Astrocyte of the cerebellum (primary cell): ENCODE measurements around the gene NEMP2.

Experiments
- DNase-seq: peaks from one replicate; pipeline ENCODE4 v3.0.0-alpha.2; 2011; ENCODE audit warnings: low read depth
- H3K4me3 ChIP-seq: 2 replicates; pipeline ENCODE4 v1.5.1; 2011; ENCODE audit warnings: mild to moderate bottlenecking, low read depth, low read length, moderate library complexity
- in situ Hi-C: cut with HindIII; loops from 2 replicates; pipeline ENCODE4 v1.10.0; 2017; ENCODE audit warnings: low sequenced_read_pairs
- TF ChIP-seq, protein P1 (sequence below): IDR thresholded peaks from 2 replicates; pipeline ENCODE4 v1.5.1; 2012; ENCODE audit warnings: low read length, low read depth, moderate library complexity, mild to moderate bottlenecking; ENCODE audit errors: missing control alignments

Gene NEMP2, protein sequence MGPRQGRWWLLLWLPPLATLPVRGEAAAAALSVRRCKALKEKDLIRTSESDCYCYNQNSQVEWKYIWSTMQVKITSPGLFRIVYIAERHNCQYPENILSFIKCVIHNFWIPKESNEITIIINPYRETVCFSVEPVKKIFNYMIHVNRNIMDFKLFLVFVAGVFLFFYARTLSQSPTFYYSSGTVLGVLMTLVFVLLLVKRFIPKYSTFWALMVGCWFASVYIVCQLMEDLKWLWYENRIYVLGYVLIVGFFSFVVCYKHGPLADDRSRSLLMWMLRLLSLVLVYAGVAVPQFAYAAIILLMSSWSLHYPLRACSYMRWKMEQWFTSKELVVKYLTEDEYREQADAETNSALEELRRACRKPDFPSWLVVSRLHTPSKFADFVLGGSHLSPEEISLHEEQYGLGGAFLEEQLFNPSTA

DNA sequence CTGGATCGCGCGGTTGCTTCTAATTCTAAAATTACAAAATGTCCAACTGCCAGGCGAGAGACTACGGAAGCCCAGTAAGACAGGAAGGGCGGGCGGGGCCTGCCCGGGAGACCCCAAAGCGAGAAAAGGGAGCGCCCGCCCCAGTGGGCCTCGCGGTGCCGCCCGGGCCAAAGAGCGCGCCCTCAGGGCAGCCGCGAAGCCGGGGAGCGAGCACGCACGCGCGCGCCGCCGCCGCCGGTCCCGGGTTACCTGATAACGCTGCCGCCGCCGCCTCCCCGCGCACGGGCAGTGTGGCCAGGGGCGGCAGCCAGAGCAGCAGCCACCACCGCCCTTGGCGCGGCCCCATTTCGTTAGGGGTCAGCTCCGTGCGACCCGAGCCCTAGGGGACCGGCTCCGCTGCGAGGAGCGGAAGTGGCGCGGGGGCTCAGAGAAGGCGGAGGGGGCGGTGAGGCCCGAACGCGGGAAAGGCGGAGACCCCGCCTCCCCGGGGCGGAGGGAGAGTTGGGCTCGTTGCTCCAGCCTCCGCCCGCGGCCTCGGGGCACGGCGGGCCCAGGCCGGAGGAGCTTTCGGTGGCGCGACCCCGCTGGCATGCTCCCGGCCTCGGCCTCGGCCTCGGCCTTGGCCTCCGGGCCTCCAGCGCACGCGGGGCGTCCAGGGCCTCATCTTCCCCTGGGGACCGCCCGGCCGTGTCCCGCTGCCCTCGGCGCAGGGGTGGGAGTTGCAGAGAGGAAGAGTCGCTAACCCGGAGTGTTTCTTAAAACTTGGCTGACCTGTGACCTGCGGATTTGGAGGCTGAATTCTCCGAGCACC lies at the start of gene NEMP2:
Gene NEMP2, minus strand, starts transcription at position 413 of the 811 bp plus-strand sequence. Its CDS starts 67 bp downstream, at position 346.
- TF ChIP-seq, protein P1, sequence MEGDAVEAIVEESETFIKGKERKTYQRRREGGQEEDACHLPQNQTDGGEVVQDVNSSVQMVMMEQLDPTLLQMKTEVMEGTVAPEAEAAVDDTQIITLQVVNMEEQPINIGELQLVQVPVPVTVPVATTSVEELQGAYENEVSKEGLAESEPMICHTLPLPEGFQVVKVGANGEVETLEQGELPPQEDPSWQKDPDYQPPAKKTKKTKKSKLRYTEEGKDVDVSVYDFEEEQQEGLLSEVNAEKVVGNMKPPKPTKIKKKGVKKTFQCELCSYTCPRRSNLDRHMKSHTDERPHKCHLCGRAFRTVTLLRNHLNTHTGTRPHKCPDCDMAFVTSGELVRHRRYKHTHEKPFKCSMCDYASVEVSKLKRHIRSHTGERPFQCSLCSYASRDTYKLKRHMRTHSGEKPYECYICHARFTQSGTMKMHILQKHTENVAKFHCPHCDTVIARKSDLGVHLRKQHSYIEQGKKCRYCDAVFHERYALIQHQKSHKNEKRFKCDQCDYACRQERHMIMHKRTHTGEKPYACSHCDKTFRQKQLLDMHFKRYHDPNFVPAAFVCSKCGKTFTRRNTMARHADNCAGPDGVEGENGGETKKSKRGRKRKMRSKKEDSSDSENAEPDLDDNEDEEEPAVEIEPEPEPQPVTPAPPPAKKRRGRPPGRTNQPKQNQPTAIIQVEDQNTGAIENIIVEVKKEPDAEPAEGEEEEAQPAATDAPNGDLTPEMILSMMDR, result no peak
- in situ Hi-C loops, result no loop called here
- DNase-seq, result no peak
- peak within 1 kb of the TSS; percentile 59 for H3K4me3 ChIP-seq

DNA sequence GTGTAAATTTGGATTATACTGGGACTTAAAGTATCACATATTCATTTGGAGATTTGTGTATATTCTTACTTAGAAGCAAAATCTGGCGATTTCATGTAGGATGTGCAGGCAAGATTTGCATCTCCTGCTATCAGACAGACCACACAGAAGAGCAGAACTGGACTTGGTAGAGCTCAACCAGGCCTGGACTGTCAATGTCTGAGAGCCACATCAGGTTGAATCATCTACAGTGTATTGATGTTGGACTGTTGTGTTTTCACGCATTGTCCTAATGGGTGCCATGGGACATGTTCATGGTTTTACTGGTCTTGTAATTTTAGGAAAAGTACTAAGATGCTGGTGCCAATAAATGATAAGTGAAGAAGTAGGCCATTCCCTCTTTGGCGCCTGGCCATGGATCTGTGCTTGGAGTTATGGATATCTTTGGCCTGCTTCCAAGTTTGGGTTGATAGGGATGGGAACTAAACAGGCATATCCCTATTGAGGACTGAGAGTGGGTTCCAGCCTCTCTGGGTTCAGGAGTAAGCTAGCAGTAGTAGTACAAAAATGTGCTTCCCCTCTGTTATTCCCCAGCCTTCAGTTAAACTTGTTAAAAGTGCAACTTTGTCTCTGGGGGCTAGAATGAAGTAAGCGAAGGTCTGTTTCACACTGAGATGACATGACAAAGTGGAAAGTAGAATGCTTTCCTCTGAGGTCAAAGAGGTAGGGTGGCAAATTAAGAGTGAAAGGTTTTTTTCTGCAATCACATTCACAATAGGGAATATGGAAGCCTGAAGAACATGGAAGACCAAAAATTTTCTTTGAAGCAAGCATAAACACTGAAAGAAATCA lies 49.2 kb upstream of the NEMP2 start:
- TF ChIP-seq, protein P1, result no peak
- no peak overlapping the region for H3K4me3 ChIP-seq
- DNase-seq, result no peak
- in situ Hi-C loops, result no loop called here

DNA sequence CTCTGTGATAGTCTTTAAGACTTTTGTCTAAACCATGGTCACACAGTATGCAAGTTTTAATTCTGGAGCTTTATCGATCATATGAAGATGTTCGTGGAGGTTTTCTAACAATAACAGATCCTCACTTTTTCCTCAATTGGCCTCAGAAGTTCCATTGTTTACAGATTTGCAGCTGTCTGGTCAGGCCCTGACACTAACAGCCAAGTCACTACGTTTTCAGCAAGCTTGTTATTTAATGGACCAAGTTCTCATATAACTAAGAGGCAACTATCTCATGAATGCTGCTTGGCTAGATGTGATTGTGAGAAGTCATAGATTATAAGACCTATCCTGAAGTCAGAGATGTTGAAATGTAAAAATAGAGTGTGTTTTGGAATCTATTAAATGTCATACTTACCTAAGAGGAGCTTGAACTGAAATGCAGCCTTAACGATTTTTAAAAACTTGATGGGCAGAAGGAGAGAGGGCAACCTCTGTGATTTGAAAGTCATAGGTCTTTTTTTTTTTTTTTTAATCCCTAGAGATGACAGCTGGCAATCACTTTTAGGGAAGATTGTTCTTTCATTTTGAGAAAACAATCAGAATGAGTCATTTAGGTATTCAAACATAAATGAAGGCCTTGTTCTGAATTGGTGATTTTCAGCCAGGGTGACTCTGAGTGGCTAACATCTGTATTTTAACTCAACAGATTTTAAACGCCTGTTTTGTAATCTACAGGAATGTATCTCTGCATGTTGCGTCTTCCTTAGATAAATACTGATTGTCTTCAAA lies 48.4 kb upstream of the NEMP2 start:
- DNase-seq, result no peak
- TF ChIP-seq, protein P1, result no peak
- in situ Hi-C loops, result no loop called here
- no peak overlapping the region for H3K4me3 ChIP-seq

DNA sequence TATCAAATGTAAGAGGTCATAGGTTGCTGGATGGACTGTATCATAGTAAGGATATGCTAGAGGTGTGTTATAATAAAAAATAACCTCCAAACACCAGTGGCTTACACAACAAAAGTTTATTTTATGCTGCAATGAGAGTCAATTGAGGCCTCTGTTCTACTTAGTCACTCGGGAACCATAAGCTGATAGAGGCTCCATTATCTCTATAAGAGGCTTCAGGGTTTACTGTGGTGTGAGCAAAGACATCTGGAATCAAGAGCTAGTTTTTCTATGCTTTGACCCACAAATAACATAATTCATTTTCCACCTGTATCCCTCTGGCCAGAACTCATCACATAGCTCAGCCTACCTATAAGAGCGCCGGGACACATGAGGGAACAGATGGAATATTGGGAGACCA lies 47.5 kb upstream of the NEMP2 start:
- DNase-seq, result no peak
- in situ Hi-C loops, result no loop called here
- no peak overlapping the region for H3K4me3 ChIP-seq
- TF ChIP-seq, protein P1, result no peak

DNA sequence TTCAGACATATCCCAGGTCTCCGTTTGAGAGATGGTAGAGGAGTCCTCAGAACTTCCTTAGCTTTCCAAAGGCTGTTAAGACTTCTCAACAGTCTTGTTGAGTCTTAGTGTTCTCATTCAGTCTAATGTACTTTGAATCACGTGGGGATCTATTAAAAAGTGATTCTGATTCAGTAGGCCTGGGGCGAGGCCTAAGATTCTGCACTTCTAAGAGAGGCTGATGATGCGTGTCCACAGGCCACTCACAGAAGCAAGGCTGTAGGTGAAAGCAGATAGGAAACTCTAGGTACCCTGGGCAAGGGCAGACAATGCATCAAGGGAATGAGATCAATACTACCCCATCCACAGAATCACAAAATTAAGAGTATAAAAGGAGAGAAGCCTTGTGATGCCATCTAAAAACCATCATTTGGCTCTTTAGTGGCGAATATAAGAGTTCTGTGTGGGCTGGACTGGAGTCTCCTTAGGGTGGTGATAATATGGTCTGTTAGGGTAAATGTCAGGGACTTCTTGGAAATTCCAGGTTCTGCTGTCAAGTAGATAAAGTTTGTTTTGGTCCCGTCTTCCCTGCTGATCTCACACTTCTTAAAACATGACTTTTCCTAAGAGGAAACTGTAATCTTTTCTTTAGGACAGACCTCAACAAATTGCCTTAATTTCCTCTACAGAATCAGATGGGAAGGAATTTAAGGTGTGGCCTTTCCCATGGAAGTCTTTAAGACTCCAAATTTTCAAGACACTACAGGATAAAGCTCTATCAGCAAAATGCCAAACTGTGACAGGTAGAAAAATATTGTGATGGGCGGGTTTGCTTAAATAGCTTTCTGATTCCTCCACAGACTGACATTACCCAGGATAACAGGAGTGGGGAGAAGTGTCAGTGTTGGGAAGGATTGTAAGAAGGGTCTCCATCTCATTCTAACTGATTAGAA lies 45.7 kb upstream of the NEMP2 start:
- TF ChIP-seq, protein P1, result no peak
- no peak overlapping the region for H3K4me3 ChIP-seq
- in situ Hi-C loops, result no loop called here
- no peak for DNase-seq
